ACHN (cell line): ENCODE results near the gene ABCC8.

Experiments used
- DNase-seq: peaks from one replicate; pipeline ENCODE4 v3.0.0-alpha.2; 2015
- in situ Hi-C: cut with HindIII; loops from 2 replicates; pipeline ENCODE4 v1.10.0; 2017; ENCODE audit warnings: low sequenced_read_pairs, low pct_ligation_motif_present, low pct_unique_long_range_greater_than_20kb

ABCC8 gene

GRCh38 chr11:17384002-17384511, 92.6 kb downstream of the ABCC8 start:
- in situ Hi-C loops: no loop called here
- peak; percentile 71 for DNase-seq

DNA sequence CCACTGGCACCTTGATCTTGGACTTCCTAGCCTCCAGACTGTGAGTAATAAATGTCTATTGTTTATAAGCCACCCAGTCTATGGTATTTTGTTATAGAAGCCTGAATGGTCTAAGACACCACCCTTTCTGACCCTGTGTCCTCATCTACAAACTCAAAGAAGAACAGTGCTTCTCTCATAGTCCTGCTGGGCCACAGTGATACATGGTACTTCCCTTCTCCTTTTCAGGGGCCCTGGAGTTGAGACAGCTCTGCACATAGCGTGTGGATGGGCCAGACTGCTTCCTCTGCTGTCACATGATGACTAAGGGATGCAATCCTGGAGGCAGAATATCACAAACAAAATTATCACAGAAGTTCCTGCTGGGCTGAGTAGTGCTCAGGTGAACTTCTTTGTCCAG, 93.2 kb downstream of the ABCC8 start:
- no peak for DNase-seq
- in situ Hi-C loops: no loop called here

DNA sequence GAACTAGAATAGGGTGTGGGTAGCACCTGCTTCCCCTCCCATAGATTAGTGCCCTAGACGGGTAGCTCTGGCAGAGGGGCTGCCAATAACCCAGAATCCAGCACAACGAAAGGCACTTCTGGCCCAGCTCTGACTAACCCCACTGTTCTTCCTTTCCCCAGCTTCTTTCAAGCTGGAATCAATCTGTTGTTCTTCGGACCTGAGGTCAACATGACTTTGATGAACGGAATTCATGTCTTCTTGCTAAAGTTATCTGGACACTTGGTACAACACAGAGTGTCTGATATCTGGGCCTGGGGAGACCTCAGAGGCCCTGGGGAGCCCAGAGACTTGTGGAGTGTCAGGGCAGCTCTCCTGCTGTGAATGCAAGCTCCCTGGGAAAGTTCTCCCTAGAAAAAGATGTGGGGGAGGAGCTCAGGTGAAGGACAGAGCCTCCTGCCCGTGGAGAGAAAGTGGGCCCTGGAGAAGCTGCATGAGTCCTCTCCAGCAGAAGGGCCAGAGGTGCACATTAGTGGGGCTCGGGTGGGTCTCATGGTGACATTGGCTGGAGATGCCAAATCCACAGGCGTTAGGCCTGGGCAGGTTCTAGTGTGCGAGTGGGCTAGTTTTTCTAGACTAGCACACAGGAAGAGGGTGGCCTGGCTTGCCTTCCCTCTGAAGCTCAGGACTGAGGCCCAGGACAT, 94.5 kb downstream of the ABCC8 start:
- in situ Hi-C loops: no loop called here
- no peak for DNase-seq

DNA sequence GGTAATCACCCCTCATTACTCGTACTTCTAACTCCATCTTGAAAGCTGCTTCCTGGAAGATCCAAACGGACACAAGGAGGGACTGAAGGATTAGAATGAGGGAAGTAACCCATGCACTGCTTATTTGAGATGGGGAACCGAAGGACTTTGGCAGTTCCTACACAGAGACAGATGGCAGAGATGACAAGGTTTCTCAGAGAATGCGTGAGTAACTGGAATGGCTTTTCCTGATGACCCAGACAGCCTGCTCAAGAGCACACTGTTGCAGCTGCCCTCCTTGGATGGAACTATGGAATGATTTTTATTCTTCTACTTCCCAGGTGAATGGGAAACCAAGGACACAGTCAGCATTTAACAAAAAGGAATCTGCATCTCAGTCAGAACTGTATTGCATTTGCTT, 95.5 kb downstream of the ABCC8 start:
- in situ Hi-C loops: no loop called here
- DNase-seq: no peak

GRCh38 chr11:17379383-17380180, 97.1 kb downstream of the ABCC8 start:
- DNase-seq: no peak
- in situ Hi-C loops: no loop called here

DNA sequence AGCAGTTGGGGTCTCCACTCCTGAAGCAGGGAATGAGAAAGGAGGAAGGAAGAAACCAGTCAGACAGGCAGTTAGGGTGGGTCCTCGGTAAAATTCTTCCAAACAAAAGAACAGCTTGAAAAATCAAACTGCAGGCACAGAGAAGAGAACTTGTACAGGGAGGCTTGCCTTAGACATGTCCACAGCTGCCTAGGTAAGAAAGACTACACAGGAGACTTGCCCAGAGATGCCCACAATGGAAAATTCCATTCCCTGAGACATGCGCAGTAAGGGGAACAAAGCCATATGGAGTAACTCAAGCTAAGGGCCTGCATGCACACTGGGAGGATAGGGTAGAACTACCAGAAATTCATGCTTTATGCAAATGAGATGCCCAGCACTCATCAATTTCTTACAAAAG, 98.0 kb downstream of the ABCC8 start:
- in situ Hi-C loops: no loop called here
- DNase-seq: no peak

GRCh38 chr11:17376493-17376892, 100.2 kb downstream of the ABCC8 start:
- no peak for DNase-seq
- in situ Hi-C loops: no loop called here

GRCh38 chr11:17375547-17375946, 101.1 kb downstream of the ABCC8 start:
- no peak for DNase-seq
- in situ Hi-C loops: no loop called here

DNA sequence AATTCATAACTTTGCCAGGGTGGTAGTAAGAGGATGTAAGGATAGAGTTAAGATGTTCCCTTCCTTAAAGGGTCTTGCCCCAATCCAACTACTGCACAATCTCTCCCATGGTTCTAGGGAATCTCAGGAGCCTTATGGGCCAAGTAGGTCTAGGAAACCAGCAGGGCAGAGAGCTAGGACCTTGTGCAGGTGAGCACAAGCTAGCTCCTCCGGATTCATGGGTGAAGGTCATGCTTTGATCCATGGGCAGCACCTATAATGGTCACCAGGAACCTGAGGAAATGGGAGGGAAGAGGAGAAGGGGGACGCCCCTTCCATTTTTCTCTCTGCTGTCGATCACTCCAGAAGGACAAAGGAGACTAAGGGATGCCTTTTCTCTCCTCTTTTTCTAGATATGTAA, 105.0 kb downstream of the ABCC8 start:
- in situ Hi-C loops: no loop called here
- peak; percentile 37 for DNase-seq

- in situ Hi-C loops: no loop called here
- no peak for DNase-seq
These were observed 106.9 kb downstream of the ABCC8 start for GRCh38 chr11:17369684-17370243.

DNA sequence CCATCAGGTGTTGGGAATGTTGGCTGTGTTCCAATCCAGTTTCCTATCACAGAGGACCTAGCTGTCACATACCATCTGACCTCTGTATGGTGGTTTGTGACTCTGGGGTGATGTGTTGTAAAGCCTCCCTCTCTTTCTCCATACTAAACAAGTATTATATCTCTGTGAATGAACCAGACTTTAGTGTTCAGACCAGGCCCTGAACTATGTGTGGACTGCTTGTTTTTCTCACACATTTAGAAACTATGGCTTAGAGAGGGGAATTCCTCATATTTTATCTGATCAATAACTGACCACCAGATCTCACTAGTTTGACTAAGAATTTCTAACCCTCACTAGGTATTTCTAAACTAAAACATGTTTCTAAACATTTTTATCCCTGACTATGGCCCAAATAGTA, 107.6 kb downstream of the ABCC8 start:
- no peak for DNase-seq
- in situ Hi-C loops: no loop called here

- DNase-seq: no peak
- in situ Hi-C loops: no loop called here
These were observed 108.1 kb downstream of the ABCC8 start for GRCh38 chr11:17368551-17368950.

DNA sequence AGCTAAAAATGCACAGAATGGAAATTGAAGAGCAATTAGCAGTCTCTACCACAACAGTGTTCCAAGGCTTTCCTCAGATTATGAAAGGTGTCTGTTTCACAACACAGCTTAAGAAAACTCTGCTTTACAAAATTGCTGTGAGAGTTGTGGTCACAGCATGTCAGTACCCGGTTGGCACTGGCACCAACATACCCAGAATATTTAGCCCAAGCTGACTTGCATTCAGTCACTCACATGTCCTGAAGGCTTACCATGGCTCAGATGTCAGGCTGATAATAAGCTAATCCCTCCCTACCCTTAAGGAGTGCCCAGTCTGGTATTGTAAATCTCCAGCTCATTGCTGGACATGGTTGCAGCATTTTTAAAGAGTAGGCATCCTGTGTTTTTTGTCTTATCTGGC, 110.2 kb downstream of the ABCC8 start:
- in situ Hi-C loops: no loop called here
- DNase-seq: no peak

DNA sequence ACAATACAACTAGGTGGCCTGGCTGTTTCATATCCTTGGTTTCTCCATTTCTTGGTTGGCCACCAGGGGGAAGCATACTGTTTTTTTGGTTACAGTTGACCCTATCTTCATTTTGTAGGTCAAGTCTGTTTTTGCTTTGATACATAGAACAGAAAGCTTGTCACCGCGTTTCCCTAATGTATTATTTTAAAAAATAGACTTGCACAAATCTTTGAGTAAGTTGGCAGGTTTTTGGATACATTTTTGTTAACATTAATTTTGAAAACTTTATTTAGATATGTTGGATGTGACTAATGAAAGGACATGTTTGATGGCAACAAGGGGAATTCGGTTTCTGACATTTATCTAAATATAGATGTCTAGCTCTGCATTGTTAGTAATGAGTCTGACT, 122.0 kb downstream of the ABCC8 start:
- in situ Hi-C loops: no loop called here
- DNase-seq: peak; percentile 73

- peak; percentile 6 for DNase-seq
- in situ Hi-C loops: no loop called here
These were observed 122.6 kb downstream of the ABCC8 start for GRCh38 chr11:17353821-17354600.

DNA sequence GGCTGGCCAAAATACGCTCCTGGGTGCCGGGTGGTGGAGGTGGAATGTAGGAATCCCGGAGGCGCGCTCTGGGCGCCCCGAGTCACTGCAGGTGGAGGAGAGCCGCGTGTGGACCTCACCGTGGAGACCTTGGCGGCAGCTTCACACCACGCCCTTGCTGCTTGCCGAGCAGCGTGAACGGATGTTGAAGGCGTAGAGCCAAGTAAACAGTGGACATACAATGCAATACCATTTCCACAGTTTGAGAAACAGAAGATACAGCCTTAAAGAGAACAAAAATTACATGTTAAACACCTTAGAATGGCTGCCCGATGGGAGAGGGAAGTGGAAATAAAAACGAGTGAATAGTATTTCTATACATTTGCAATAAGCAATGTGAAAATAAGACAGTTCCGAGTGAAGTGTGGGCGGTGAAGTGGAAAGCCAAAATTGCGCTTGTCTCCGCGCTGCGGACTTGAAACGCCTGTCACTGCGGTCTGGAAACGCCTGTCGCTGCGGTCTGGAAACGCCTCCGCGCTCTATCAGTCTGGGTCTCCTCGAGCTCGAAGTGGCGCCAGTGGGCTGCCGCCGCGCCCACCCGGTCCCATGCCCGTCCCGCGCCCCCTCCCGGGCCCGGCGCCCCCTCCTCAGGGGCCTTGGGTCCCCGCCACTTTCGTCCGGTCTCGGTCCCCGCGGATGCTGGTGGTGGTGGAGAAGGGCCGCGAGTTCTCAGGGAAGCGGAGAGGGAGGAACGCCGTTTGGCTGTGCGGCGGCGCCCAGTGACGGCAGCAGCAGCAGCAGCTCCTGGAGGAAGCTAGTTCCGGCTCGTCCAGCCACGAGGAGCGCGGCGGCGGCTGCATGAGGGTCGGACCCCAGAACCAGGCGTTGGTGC, 123.5 kb downstream of the ABCC8 start:
- in situ Hi-C loops: no loop called here
- DNase-seq: peak; percentile 73

GRCh38 chr11:17351510-17352176, 125.0 kb downstream of the ABCC8 start, which contains the start of gene NCR3LG1:
Gene NCR3LG1, plus strand, starts transcription at chr11:17351800. Its CDS starts 170 bp downstream, at chr11:17351970.
- DNase-seq: peak; percentile 71
- in situ Hi-C loops: no loop called here

GRCh38 chr11:17351172-17351509, 125.5 kb downstream of the ABCC8 start:
- in situ Hi-C loops: no loop called here
- DNase-seq: no peak
